Adrenal gland (tissue), 5 donors: Measurements from ENCODE around the gene SFXN5.

Experiments used
- POLR2A ChIP-seq, 2 donors: fragments of 450-650 bp; IDR thresholded peaks; one replicate each; pipeline ENCODE4 v1.6.1; 2017; ENCODE audit warnings: antibody characterized with exemption in 2 of 2, mild to moderate bottlenecking in 2 of 2, moderate library complexity in 1 of 2
- TF ChIP-seq, protein P1 (sequence below), 6 experiments: fragments of 450-650 bp in 4 of 6; fragments of 200-600 bp in 2 of 6; sonication (generic) in 1 of 6; IDR thresholded peaks; 1 replicate in 5 of 6; 2 replicates in 1 of 6; pipeline versions ENCODE4 v1.5.1 to v1.8.0; 2016 to 2021; ENCODE audit warnings: antibody characterized with exemption in 6 of 6, mild to moderate bottlenecking in 2 of 6, moderate library complexity in 1 of 6
- donor health status: DM: no; HTN: no; CAD: no.

DNA sequence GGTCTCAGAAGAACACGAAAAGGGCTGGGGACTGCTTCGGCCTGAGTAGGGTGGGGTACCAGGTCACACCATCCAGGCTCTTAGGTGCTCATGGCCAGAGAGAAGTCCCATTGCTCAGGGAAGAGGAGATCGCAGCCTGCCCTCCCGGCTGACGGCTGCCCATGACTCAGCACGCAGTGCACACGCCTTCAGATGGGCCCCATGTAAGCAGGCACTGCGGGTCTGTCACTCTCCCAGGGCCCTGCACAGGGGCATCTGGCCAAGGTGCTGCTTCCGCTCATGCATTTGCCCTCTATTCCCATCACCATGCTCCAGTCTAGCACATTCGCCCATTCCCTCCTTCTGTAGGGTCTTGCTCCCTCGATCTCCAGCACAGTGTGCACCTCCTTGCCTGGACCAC lies 34.7 kb downstream of the SFXN5 start:
- TF ChIP-seq, protein P1, sequence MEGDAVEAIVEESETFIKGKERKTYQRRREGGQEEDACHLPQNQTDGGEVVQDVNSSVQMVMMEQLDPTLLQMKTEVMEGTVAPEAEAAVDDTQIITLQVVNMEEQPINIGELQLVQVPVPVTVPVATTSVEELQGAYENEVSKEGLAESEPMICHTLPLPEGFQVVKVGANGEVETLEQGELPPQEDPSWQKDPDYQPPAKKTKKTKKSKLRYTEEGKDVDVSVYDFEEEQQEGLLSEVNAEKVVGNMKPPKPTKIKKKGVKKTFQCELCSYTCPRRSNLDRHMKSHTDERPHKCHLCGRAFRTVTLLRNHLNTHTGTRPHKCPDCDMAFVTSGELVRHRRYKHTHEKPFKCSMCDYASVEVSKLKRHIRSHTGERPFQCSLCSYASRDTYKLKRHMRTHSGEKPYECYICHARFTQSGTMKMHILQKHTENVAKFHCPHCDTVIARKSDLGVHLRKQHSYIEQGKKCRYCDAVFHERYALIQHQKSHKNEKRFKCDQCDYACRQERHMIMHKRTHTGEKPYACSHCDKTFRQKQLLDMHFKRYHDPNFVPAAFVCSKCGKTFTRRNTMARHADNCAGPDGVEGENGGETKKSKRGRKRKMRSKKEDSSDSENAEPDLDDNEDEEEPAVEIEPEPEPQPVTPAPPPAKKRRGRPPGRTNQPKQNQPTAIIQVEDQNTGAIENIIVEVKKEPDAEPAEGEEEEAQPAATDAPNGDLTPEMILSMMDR (IDR thresholded peaks at IDR 0.05), result no peak
- TF ChIP-seq POLR2A (IDR thresholded peaks at IDR 0.05), result no peak
